GM19455 (cell line): ENCODE data around the gene DRC7.

Experiments used
- ATAC-seq: cut with Tn5 transposase; IDR thresholded peaks from one replicate; pipeline ENCODE4 v1.9.1; 2021; ENCODE audit not compliant: unreplicated experiment

The DRC7 gene

GRCh38 chr16:57675741-57676551 is 18.7 kb upstream of the DRC7 start:
- ATAC-seq = no peak

- ATAC-seq = no peak
Observed at GRCh38 chr16:57676553-57677085, 18.0 kb upstream of the DRC7 start.

GRCh38 chr16:57677622-57678369 is 16.8 kb upstream of the DRC7 start:
- no peak for ATAC-seq

DNA sequence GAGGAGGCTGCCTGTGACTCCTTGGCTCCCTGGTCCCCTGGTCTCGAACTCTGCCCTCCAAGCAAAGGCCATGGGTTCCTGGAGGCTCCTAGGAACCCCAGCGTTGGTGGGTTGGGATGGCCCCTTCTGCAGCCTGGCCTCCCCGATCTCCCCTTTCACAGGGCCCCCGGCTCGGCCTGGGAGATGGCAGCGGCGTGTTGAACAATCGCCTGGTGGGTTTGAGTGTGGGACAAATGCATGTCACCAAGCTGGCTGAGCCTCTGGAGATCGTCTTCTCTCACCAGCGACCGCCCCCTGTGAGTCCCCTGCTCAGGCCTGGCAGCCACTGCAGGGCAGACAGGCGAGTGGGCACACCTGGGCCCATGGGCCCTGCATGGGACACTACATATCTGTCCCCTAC is 15.6 kb upstream of the DRC7 start:
- ATAC-seq = no peak

GRCh38 chr16:57679767-57680482 is 14.7 kb upstream of the DRC7 start:
- ATAC-seq = no peak

DNA sequence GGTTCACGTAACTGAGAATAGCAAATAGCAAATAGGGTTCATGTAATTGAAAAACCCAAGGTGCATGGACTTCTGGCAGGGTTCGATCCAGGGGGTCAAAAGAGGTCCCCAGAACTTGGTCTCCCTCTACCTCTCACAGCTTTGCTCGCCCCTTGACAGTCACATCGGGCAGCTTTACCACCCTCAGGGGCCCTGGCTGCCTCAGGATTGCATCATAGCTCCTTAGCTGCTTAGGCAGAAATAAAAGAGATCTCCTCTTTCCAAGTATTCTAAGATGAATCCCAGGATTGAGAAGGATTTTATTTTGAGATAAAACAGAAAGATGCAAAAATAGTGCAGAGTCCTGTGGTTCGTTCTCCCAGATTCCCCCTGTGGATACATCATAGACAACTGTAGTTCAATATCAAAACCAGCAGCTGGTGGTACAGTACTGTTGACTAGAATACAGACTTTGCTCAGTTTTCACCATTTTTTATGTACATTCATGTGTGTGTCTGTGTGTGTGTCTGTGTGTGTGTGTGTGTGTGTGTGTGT is 13.7 kb upstream of the DRC7 start:
- no peak for ATAC-seq

- no peak for ATAC-seq
Observed at GRCh38 chr16:57681950-57682728, 12.5 kb upstream of the DRC7 start.

DNA sequence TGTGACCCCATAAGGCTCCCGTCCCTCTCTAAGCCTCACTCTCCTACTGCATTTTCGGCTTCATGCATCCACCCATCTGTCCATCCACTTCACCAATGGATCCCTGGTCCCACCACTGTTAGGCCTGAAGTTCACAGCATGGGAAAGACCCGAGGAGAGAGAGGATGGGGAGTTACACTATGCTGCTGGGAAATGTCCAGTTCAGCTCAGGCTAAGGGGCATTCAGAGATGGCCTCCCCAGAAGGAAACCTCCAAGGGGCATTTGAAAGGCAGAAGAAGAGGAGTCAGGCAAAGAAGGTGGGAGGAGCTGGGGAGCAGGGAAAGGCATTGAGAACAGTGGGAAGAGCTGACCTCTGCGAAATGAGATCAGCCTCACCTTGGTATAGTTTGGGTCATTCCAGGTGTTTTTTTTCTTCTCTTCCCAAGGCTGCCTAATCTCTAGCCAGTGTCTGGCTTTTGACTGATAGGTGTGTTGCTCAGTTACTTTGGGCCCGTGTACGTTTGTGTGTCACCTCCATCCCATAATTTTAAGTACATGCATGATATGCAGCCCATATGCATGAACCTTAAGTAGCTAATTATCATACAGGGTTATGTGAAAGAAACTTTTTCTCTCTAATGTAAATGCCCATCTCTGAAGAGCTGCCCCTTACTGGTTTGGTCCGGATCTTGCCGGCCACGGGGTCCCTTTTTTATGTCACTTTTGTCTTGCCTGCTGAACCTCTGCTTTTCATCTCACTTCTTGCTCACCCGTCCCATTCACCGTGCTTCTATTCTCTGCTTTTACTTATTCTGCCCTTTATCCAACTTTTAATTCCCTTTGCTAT is 11.6 kb upstream of the DRC7 start:
- ATAC-seq = no peak

DNA sequence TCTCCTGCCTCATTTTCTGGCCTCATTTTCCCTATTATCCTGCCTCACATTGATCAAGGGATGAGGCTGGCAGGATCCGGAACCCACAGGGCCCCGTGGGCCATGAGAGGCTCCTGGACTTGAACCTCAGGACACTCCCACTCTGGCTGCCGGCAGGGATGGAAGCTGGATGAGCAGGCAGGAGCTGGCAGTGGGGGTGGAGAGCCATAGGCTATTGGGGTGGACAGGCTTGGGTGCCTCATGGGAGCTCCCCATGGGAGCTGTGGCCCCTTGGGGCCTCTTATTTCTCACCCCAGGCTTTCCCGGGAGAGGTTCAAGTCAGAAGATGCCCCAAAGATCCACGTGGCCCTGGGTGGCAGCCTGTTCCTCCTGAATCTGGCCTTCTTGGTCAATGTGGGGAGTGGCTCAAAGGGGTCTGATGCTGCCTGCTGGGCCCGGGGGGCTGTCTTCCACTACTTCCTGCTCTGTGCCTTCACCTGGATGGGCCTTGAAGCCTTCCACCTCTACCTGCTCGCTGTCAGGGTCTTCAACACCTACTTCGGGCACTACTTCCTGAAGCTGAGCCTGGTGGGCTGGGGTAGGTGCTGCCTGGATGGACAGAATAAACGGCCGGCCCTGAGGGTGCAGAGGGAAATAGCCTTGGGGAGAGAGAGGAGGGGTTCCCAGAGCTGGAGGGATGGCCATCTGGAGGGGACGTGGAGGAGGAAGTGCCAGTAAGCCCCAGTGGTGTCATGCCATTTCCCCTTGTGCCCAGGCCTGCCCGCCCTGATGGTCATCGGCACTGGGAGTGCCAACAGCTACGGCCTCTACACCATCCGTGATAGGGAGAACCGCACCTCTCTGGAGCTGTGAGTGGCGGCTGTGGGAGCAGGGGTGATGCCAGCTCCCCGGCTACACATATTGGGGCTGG is 10.7 kb upstream of the DRC7 start:
- ATAC-seq = no peak

- ATAC-seq = no peak
Observed at GRCh38 chr16:57684626-57685358, 9.8 kb upstream of the DRC7 start.

DNA sequence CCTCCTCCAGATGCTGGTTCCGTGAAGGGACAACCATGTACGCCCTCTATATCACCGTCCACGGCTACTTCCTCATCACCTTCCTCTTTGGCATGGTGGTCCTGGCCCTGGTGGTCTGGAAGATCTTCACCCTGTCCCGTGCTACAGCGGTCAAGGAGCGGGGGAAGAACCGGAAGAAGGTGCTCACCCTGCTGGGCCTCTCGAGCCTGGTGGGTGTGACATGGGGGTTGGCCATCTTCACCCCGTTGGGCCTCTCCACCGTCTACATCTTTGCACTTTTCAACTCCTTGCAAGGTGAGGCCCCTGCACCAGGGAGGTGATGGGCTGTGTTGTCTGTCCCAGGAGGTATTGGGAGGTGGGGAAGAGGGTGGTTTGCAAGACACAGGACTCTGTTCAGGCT is 9.0 kb upstream of the DRC7 start:
- no peak for ATAC-seq

- no peak for ATAC-seq
Observed at GRCh38 chr16:57686577-57686976, 8.0 kb upstream of the DRC7 start.

- ATAC-seq = no peak
Observed at GRCh38 chr16:57687363-57687929, 7.2 kb upstream of the DRC7 start.

GRCh38 chr16:57688487-57688986 is 6.1 kb upstream of the DRC7 start:
- ATAC-seq = no peak

- no peak for ATAC-seq
Observed at GRCh38 chr16:57688987-57689761, 5.4 kb upstream of the DRC7 start.

- ATAC-seq = no peak
Observed at GRCh38 chr16:57689762-57690558, 4.6 kb upstream of the DRC7 start.
